Endodermal cell (in vitro differentiated cells): ENCODE data around the gene LRMDA. TPM values are rescaled to one million over a fixed set of nuclear protein-coding genes. Genes with fewer than 3 reads are reported as not detected.
A peak's percentile ranks its signal among the peaks of the same experiment; 100 is the strongest.

Experiments used
- DNase-seq: peaks from one replicate; pipeline ENCODE4 v3.0.0-alpha.2; 2017
- H3K27ac ChIP-seq: 2 replicates; pipeline ENCODE4 v1.5.1; 2013; ENCODE audit warnings: mild to moderate bottlenecking, low read depth, low read length, moderate library complexity
- H3K27me3 ChIP-seq: 2 replicates; pipeline ENCODE4 v1.6.1; 2013; ENCODE audit warnings: mild to moderate bottlenecking, low read length, moderate library complexity; ENCODE audit not compliant: insufficient read depth, control insufficient read depth, poor library complexity, severe bottlenecking
- H3K36me3 ChIP-seq: 2 replicates; pipeline ENCODE4 v1.7.0; 2013; ENCODE audit warnings: mild to moderate bottlenecking, low read length, moderate library complexity; ENCODE audit not compliant: control insufficient read depth, insufficient read depth
- H3K4me1 ChIP-seq: one replicate; pipeline ENCODE4 v1.7.0; 2013; ENCODE audit warnings: low read length; ENCODE audit not compliant: control insufficient read depth, insufficient read depth
- H3K4me3 ChIP-seq: 2 replicates; pipeline ENCODE4 v1.5.1; 2013; ENCODE audit warnings: mild to moderate bottlenecking, low read length, moderate library complexity
- H3K9ac ChIP-seq: 2 replicates; pipeline ENCODE4 v1.6.1; 2013; ENCODE audit warnings: mild to moderate bottlenecking, low read length, moderate library complexity; ENCODE audit not compliant: poor library complexity, severe bottlenecking; ENCODE audit errors: extremely low read depth
- H3K9me3 ChIP-seq: 2 replicates; pipeline ENCODE4 v1.6.1; 2013; ENCODE audit warnings: mild to moderate bottlenecking, low read length, moderate library complexity; ENCODE audit not compliant: control insufficient read depth
- H3K27ac Mint-ChIP-seq: 2 replicates; pipeline ENCODE4 v1.8.0; 2020; ENCODE audit warnings: mixed read lengths
- H3K27me3 Mint-ChIP-seq: 2 replicates; pipeline ENCODE4 v1.8.0; 2021; ENCODE audit warnings: mild to moderate bottlenecking, mixed read lengths; ENCODE audit not compliant: insufficient read depth
- H3K36me3 Mint-ChIP-seq: 2 replicates; pipeline ENCODE4 v1.8.0; 2020; ENCODE audit warnings: low read depth, mixed read lengths
- H3K4me1 Mint-ChIP-seq: 2 replicates; pipeline ENCODE4 v1.8.0; 2020; ENCODE audit warnings: mixed read lengths
- H3K4me3 Mint-ChIP-seq: 2 replicates; pipeline ENCODE4 v1.8.0; 2020; ENCODE audit warnings: mild to moderate bottlenecking, moderate library complexity, mixed read lengths
- H3K9me3 Mint-ChIP-seq: 2 replicates; pipeline ENCODE4 v1.8.0; 2020; ENCODE audit warnings: mild to moderate bottlenecking, mixed read lengths
- WGBS, 2 experiments: methylation state at CpG; one replicate each; pipeline versions ENCODE4 v1.1.5 to v1.1.7; 2013; ENCODE audit warnings: missing lambda C conversion rate in 2 of 2, mixed read lengths in 1 of 2; ENCODE audit not compliant: insufficient coverage in 1 of 2, insufficient read length in 1 of 2; 5-methylcytosine and 5-hydroxymethylcytosine counted together
- total RNA-seq, 2 donors: library from RNA; stranded (reverse); fragmentation: NEBNext Ultra II Directional in 1 of 2; extraction: Animal tissue kit (Norgen Biotek cat#: 25700) in 1 of 2; gene quantifications; 2 replicates in 1 of 2; 3 replicates in 1 of 2; pipeline ENCODE4 v1.2.1, GENCODE V29; 2021
- TF ChIP-seq, protein P1 (sequence below): fragments of 200-600 bp; sonication (generic); conservative IDR thresholded peaks from 2 replicates; pipeline ENCODE4 v1.5.0; 2021; ENCODE audit warnings: antibody characterized with exemption, mild to moderate bottlenecking

The LRMDA gene
- total RNA-seq, 2 donors from 2014 or later, result 1.7 to 5.1 TPM

DNA sequence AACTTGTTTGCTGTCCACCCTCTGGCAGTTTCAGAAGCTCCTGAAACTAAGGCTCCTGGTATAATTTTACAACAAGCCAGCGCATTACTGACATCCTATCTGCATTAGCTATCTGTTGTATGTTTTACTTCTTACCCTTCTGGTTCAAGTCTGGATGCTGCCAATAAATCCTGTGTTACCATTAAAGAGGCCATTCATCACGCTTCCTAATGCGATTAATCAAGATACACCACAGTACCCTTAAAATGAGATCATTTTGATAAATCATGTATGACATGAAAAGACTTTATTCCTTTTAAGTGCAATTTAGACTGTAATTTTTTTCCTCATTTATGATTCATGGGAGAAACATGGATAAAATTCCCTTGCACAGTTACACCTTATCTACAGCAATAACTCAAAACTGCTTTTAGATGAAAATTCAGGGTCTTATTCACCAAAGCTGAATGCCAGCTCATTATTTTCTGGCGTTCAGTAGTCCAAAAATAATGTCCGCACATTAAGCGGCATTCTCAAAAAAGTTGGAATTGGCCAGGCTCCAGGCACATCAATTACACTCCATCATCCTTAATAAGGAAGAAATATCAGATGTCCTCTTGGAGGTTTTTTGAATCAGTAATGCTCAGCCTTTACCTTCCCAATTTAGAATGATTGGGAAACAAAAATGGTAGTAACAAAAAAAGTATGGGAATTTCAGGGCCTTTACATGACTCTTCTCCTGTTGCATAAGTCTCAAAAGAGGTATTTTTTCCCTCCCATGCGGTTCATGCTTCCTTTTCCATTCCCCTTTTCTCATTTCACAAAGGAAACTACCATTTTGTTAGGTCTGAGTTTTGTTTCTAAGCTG is 878.5 kb downstream of the LRMDA start:
- Histone ChIP-seq H3K36me3 (no peaks in the 10 kb centered on the region), H3K27ac (no peak overlapping the region), H3K4me3 (no peak overlapping the region), H3K27me3 (no peaks in the 10 kb centered on the region), H3K4me1 (no peaks in the 10 kb centered on the region), H3K9ac (no peak overlapping the region), H3K9me3 (no peaks in the 10 kb centered on the region)
- DNase-seq, result no peak
- Mint-ChIP-seq H3K27me3 (no peaks in the 10 kb centered on the region), H3K27ac (no peak overlapping the region), H3K9me3 (no peaks in the 10 kb centered on the region), H3K4me1 (peaks cover 11% of the 10 kb centered on the region), H3K36me3 (no peaks in the 10 kb centered on the region), H3K4me3 (no peak overlapping the region)
- TF ChIP-seq, protein P1, sequence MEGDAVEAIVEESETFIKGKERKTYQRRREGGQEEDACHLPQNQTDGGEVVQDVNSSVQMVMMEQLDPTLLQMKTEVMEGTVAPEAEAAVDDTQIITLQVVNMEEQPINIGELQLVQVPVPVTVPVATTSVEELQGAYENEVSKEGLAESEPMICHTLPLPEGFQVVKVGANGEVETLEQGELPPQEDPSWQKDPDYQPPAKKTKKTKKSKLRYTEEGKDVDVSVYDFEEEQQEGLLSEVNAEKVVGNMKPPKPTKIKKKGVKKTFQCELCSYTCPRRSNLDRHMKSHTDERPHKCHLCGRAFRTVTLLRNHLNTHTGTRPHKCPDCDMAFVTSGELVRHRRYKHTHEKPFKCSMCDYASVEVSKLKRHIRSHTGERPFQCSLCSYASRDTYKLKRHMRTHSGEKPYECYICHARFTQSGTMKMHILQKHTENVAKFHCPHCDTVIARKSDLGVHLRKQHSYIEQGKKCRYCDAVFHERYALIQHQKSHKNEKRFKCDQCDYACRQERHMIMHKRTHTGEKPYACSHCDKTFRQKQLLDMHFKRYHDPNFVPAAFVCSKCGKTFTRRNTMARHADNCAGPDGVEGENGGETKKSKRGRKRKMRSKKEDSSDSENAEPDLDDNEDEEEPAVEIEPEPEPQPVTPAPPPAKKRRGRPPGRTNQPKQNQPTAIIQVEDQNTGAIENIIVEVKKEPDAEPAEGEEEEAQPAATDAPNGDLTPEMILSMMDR, result no peak
- 88 to 98% methylated on average over 4 to 7 of the region's 7 CpGs for WGBS, 2 experiments

DNA sequence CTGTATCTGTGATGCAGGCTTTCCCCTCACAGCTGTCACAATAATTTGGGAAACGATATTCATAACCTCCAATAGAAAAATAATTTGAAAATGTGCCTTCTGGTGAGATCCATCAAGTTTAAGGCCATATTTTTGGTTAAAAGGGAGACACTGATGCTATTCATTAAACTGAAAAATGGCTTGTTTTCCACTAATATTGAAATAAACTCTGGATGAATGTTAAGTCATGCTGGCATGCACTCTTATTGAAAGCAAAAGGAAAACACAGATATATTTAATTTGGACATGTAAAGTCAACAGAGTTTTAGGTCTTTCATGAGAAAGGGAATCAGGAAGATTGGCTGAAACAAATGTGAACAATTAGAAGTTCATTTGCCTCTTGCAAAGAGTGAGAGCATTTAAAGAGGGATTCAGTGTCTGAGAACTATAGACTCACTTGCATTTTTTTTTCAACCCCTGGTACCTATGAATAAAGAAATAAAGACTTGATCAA is 879.2 kb downstream of the LRMDA start:
- Histone ChIP-seq H3K9ac (no peak overlapping the region), H3K4me3 (no peak overlapping the region), H3K27me3 (no peaks in the 10 kb centered on the region), H3K4me1 (no peaks in the 10 kb centered on the region), H3K36me3 (no peaks in the 10 kb centered on the region), H3K27ac (no peak overlapping the region), H3K9me3 (no peaks in the 10 kb centered on the region)
- TF ChIP-seq, protein P1, result no peak
- DNase-seq, result no peak
- H3K4me3 Mint-ChIP-seq, result no peak overlapping the region
- H3K27ac Mint-ChIP-seq, result no peak overlapping the region
- no peaks in the 10 kb centered on the region for H3K27me3 Mint-ChIP-seq
- WGBS, 2 experiments, result 100% methylated on average over 1 of the region's 1 CpG; no CpG with 5 or more reads in 1 of the 2 experiments
- no peaks in the 10 kb centered on the region for H3K36me3 Mint-ChIP-seq
- peaks cover 11% of the 10 kb centered on the region for H3K4me1 Mint-ChIP-seq
- no peaks in the 10 kb centered on the region for H3K9me3 Mint-ChIP-seq

- no peaks in the 10 kb centered on the region for H3K9me3 Mint-ChIP-seq
- peaks cover 11% of the 10 kb centered on the region for H3K4me1 Mint-ChIP-seq
- Histone ChIP-seq H3K27me3 (no peaks in the 10 kb centered on the region), H3K4me1 (no peaks in the 10 kb centered on the region), H3K9me3 (no peaks in the 10 kb centered on the region), H3K27ac (no peak overlapping the region), H3K36me3 (no peaks in the 10 kb centered on the region), H3K9ac (no peak overlapping the region), H3K4me3 (no peak overlapping the region)
- no peak overlapping the region for H3K27ac Mint-ChIP-seq
- DNase-seq, result peak; percentile 83
- H3K27me3 Mint-ChIP-seq, result no peaks in the 10 kb centered on the region
- H3K36me3 Mint-ChIP-seq, result no peaks in the 10 kb centered on the region
- 95 to 100% methylated on average over 3 to 4 of the region's 4 CpGs for WGBS, 2 experiments
- TF ChIP-seq, protein P1, result peak; percentile 90
- H3K4me3 Mint-ChIP-seq, result no peak overlapping the region
Observed at GRCh38 chr10:76311752-76312636, 880.6 kb downstream of the LRMDA start.
